Mammary epithelial cell (primary cell): Measurements from ENCODE around the gene SNRPF.

Source experiments
- CTCF ChIP-seq, 2 donors: IDR thresholded peaks in 1 of 2; conservative IDR thresholded peaks in 1 of 2; 2 replicates each; pipeline ENCODE4 v1.5.1; 2011 to 2012; ENCODE audit warnings: inconsistent platforms in 2 of 2, low read length in 2 of 2, mild to moderate bottlenecking in 2 of 2, control low read depth in 1 of 2, low read depth in 1 of 2; ENCODE audit not compliant: insufficient read depth in 1 of 2; ENCODE audit errors: extremely low read depth in 1 of 2
- EZH2 ChIP-seq: IDR thresholded peaks from 2 replicates; pipeline ENCODE4 v1.6.1; 2012; ENCODE audit warnings: low read length, inconsistent platforms, borderline replicate concordance

- no peak for TF ChIP-seq CTCF (conservative IDR thresholded peaks at IDR 0.05 in 1 of 2, IDR thresholded peaks at IDR 0.05 in 1 of 2; ENCODE audit: extremely low read depth in 1 of 2, insufficient read depth in 1 of 2, low read depth in 1 of 2, low read length in 2 of 2)
- TF ChIP-seq EZH2 = no peak
Observed at GRCh38 chr12:95863337-95863736, 4.6 kb downstream of the SNRPF start.
